GM18499 (cell line): ENCODE measurements around the gene KIF1B.
"Not testable (repeated sequence)": the region's sequence is repeated elsewhere in the genome, so short reads cannot be mapped to it uniquely, and the experiment has no call there.

Experiments used
- ATAC-seq: cut with Tn5 transposase; IDR thresholded peaks from one replicate; pipeline ENCODE4 v1.9.1; 2021; ENCODE audit warnings: moderate number of reproducible peaks; ENCODE audit not compliant: insufficient read depth, unreplicated experiment

KIF1B gene

DNA sequence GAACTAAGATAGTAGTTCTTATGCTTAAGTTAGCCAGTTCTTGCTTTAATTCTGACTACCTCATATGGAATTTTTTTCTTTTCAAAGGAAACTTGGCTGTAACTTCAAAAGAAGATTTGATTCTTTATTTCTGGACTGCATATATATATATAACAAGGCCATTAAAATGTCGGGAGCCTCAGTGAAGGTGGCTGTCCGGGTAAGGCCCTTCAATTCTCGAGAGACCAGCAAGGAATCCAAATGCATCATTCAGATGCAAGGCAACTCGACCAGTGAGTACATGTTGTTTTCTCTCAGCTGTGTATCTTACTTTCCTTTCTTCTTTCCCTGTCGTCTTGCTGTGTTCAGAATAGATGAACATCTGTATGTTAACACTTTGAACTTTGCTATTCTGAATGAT is 21.8 kb downstream of the KIF1B start:
- ATAC-seq = no peak

DNA sequence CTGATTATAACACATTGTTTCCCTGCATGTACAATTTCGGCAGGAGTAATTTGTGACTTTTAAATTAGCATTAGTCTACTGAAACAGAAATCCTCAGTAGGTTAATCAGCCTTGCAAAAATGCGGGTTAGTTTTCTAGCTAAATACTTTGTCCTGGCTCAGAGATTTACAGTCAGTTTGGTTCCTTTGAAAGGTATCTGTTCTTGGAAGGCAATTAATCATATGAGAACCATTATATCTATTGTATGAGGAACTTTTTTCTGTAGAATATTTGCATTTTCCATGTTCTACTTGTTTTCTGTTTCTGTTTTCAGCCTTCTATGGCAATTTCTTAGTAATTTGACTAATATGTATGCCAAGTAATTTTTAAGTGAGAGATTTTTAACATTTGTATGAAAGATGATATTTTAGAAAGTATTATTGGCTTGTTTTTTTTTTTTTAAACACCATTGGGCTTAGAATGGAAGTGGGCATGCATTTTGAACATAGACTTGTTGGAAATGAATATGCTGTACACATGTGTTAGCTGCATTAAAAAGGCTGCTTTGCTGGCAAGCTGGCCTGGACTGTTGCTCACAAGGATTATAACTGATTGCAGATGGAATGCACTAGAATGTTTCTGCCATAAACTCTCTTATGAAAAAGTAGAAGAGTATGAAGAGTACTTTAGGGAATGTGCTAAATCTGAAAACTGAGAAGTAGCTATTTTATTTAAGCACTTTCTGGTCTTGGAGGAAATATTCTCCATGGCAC is 26.2 kb downstream of the KIF1B start:
- no peak for ATAC-seq

DNA sequence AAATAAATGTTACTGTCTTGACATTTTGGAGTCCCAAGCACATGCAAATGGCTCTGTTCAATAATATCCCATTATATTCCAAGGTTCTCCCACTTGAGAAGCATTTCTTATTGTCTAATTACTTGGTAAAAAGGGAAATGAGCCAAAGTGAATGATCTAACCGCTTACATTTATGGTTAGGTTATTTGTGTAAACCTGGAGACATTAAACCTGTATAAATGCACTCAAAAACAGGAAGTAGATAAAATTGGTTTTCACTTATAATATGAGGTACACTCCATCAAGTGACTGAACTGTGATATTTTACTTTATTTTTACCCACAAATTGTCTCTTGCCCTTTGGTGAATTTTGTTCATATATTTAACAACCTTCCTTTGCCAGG is 26.8 kb downstream of the KIF1B start:
- no peak for ATAC-seq

DNA sequence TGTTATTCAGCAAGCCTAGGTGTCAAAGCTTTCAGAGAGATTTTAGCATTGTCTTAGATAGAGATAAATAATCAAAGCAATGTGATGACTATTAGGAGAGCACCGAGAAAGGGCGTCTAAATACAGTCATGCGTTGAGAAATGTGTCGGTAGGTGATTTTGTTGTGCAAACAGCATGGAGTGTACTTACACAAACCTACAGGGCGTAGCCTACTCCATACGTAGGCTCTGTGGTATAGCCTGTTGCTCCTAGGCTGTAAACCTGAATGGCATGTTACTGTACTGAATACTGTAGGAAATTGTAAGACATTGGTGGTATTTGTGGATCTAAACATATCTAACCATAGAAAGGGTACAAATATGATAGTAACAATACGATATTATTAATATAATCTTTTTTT is 31.8 kb downstream of the KIF1B start:
- no peak for ATAC-seq

DNA sequence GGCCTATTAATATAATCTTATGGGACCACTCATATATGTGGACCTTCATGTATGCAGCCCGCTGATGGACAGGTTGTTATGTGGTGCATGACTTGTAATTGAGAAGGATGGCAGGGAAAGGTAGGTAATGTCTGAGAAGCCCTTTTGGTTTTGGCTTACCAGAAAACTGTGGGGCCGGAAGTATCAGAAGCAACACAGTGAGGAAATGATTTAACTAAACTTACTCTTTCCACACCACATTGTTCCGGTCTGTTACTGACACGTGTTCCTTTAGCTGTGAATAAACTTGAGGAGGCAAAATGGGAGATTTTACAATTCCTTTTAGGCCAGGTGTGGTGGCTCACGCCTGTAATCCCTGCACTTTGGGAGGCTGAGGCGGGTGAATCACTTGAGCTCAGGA is 32.4 kb downstream of the KIF1B start:
- no peak for ATAC-seq

DNA sequence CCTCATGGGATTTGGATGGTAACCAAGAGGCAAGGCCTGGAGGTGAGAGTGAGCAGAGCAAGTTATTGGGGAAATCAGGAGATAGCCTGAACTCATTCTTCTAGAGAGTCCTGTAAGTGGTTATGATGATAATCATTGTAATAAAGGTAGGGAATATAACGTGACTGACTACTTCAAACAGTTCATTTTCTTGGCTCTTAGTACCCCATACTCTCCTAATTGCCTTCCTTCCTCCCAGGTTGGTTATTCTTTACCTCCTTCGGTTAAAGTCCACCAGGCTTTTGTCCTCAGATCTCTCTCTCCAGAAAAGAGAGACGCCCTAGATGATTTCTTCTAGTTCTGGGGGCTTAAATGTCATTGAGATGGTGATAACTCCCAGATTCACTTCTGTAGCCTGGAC is 35.3 kb downstream of the KIF1B start:
- no peak for ATAC-seq

DNA sequence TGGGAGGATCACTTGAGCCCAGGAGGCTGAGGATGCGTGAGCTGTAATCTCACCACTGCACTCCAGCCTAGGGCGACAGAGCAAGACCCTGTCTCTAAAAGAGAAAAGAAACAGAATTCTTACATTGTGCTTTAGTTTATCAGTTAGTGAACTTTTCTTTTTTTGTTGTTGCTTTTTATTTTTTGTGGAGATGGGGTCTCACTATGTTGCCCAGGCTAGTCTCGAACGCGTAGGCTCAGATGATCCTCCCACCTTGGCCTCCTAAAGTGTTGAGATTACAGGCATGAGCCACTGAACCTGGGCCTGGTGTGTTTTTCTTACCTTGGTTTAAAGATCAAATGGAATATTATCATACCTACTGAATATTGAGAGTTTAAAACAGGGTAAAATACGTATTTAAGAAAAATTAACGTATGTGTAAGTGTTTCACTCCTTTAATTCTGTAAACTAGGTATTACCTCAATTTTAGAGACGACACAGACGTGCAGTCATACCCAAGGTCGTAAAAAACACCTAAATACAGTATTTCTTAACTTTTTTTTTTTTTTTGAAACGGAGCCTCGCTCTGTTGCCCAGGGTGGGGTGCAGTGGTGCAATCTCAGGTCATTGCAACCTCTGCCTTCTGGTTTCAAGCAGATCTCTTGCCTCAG is 39.6 kb downstream of the KIF1B start:
- no peak for ATAC-seq

DNA sequence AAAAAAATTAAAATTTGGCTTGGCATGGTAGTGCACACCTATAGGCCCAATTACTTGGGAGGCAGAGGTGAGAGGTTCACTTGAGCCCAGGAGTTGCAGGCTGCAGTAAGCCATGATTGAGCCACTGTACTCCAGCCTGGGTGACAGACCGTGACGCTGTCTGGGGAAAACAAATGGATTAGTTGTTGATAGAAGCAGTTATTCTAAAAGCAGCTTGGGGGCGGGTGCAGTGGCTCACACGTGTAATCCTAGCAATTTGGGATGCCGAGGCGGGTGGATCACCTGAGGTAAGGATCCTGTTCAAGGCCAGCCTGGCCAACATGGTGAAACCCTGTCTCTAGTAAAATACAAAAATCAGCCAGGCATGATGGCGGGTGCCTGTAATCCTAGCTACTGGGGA is 40.3 kb downstream of the KIF1B start:
- no peak for ATAC-seq

- not testable (repeated sequence) for ATAC-seq
Measured at GRCh38 chr1:10251325-10252108, 41.1 kb downstream of the KIF1B start.

- ATAC-seq = no peak
Measured at GRCh38 chr1:10252508-10252907, 42.1 kb downstream of the KIF1B start.

GRCh38 chr1:10253149-10253548 is 42.8 kb downstream of the KIF1B start:
- ATAC-seq = no peak

DNA sequence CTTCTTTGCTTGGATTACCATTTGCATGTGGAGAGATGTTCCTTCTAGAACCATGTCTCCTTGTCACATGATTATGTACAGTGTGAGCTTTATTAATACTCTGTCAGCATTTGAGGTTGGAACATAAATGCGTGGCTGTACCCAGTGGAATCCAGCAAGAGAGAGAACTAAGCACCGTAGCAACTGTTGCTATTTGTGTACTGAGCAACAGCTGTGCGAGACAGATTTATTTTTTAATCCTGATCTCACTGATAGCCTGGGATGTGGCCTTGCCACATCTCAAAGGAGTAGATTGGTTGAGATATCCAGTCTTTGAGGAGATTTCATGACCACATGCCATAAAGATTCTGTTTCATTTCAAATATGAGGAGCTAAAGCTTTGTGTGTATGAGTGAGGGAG is 43.4 kb downstream of the KIF1B start:
- ATAC-seq = no peak

DNA sequence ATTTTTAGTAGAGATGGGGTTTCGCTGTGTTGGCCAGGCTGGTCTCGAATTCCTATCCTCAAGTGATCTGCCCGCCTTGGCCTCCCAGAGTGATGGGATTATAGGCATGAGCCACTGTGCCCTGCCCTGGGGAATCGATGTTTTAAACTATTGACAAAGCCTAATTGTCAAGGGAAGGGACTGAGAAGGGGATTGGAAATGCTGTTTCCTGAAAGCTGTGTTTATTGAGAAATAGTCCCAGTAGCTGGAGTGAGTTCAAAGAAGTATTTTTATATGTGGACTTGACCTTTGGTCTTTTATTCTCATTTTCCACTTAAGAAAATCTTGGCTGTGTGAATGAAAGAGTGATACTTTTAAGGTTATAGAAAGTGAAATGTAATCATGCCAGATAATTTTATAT is 47.5 kb downstream of the KIF1B start:
- no peak for ATAC-seq

DNA sequence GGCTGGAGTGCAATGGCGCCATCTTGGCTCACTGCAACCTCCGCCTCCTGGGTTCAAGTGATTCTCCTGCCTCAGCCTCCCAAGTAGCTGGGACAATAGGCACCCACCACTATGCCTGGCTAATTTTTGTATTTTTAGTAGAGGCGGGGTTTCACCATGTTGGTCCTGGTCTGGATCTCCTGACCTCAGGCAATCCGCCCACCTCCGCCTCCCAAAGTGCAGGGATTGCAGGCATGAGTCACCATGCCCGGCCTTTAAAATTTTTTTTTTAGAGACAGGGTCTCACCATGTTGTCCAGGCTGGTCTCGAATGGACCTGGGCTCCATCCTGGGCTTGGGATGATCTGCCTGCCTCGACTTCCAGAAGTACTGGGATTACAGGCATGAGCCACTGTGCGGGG is 49.2 kb downstream of the KIF1B start:
- ATAC-seq = not testable (repeated sequence)

DNA sequence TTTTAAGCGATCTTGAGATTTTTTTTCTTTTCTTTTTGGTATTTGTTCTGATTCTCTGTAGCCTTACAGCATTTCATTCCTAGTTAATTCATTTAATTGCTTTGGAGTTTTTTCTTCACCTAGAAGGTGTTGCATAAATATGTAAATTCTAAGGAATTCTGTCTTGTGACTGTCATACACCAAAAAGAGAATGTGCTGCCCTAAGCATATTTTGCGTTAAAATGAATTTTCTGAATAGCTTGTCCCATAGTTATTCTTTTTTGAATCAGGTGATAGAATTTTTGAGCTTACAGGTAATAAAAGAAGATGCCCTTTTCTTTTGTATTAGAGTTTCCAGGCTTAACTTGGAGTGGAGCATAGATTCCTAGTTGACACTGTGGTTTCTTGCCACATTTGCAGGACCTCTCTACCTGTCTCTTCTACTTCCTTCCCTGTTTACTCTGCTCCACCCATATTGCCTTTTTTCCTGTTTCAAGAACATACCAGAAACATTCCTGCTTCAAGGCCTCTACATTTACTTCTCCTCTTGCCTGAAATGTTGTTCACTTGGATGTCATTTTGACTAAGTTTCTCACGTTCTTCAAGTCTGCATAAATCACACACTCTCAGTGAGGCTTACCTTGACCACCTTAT is 53.2 kb downstream of the KIF1B start:
- ATAC-seq = no peak

- no peak for ATAC-seq
Measured at GRCh38 chr1:10265027-10265426, 54.7 kb downstream of the KIF1B start.

GRCh38 chr1:10265900-10266299 is 55.5 kb downstream of the KIF1B start:
- ATAC-seq = no peak

DNA sequence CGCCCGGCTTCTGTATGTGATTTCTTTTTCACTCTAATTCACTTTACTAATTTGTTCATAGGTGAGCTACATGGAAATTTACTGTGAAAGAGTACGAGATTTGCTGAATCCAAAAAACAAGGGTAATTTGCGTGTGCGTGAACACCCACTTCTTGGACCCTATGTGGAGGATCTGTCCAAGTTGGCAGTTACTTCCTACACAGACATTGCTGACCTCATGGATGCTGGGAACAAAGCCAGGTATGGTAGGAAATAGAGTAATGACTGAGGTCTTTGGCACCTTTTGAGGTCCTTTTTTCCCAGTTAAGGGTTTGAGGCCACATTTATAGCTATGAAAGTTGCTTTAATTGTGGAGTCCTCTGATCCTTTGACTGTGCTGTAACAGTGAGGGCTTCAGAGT is 56.9 kb downstream of the KIF1B start:
- no peak for ATAC-seq

DNA sequence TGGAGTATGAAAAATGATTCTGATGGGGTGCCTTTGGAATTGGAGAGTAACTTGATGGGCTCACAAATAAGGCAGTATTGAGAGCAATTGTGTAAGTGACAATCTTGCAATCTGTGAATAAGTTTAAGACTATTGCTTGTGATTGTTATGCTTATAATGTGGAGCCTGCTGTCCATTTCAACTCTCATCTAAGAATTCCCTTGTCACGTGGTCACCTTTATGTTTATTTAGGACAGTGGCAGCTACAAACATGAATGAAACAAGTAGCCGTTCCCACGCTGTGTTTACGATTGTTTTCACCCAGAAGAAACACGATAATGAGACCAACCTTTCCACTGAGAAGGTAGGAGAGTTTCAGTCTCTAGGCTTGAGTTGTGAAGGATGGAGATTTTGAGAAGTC is 57.6 kb downstream of the KIF1B start:
- no peak for ATAC-seq

GRCh38 chr1:10271090-10271489 is 60.7 kb downstream of the KIF1B start:
- no peak for ATAC-seq

- ATAC-seq = no peak
Measured at GRCh38 chr1:10271869-10272268, 61.5 kb downstream of the KIF1B start.
